HepG2 (cell line): ENCODE results near the gene YIPF3.

Experiments used
- AHDC1 ChIP-seq: sonication (generic); formaldehyde crosslinking; IDR thresholded peaks from 2 replicates; pipeline ENCODE4 v1.5.1; 2020; ENCODE audit warnings: mild to moderate bottlenecking, missing genetic modification reagents, borderline replicate concordance
- ESRRA ChIP-seq: sonication (generic); formaldehyde crosslinking; IDR thresholded peaks from 2 replicates; pipeline ENCODE4 v1.5.1; 2020; ENCODE audit warnings: mild to moderate bottlenecking, low read depth, missing genetic modification reagents
- MAX ChIP-seq: IDR thresholded peaks from 2 replicates; pipeline ENCODE4 v1.6.1; 2012; ENCODE audit warnings: inconsistent platforms
- ZNF354B ChIP-seq: sonication (generic); formaldehyde crosslinking; IDR thresholded peaks from 2 replicates; pipeline ENCODE4 v1.8.0; 2022; ENCODE audit warnings: mild to moderate bottlenecking, missing genetic modification reagents

GRCh38 chr6:43516697-43517504 lies at the start of gene YIPF3, which contains the start of gene POLR1C:
- peak; percentile 12; the same call in 1 of the 2 replicates for TF ChIP-seq ZNF354B (CRISPR knock-in tag)
- TF ChIP-seq MAX = peak; percentile 96
- peak; percentile 28; the same call in 1 of the 2 replicates for TF ChIP-seq ESRRA (CRISPR knock-in tag)
- TF ChIP-seq AHDC1 (CRISPR knock-in tag) = peak; percentile 48; the same call in 1 of the 2 replicates
